Activated CD4-positive, CD25-positive, alpha-beta regulatory T cell (primary cell): ENCODE measurements around the gene SHC3.

Experiments used
- DNase-seq, 4 experiments: peaks; one replicate each; lab custom pipeline; 2025; lab: John Stamatoyannopoulos, UW

The SHC3 gene

GRCh38 chr9:89106224-89106851, 72.3 kb downstream of the SHC3 start:
- DNase-seq, result no peak

GRCh38 chr9:89104821-89105220, 73.8 kb downstream of the SHC3 start:
- DNase-seq, result no peak

- no peak for DNase-seq
Observed at GRCh38 chr9:89097219-89097618, 81.4 kb downstream of the SHC3 start.

GRCh38 chr9:89096807-89097206, 81.8 kb downstream of the SHC3 start:
- DNase-seq, result no peak

GRCh38 chr9:89095761-89096528, 82.7 kb downstream of the SHC3 start:
- no peak for DNase-seq

- DNase-seq, result no peak
Observed at GRCh38 chr9:89093201-89093975, 85.2 kb downstream of the SHC3 start.

GRCh38 chr9:89089176-89089575, 89.4 kb downstream of the SHC3 start:
- no peak for DNase-seq

GRCh38 chr9:89083626-89084025, 95.0 kb downstream of the SHC3 start:
- DNase-seq, result no peak

- no peak for DNase-seq
Observed at GRCh38 chr9:89080193-89080592, 98.4 kb downstream of the SHC3 start.

- DNase-seq, result no peak
Observed at GRCh38 chr9:89079391-89079790, 99.2 kb downstream of the SHC3 start.

- DNase-seq, result no peak
Observed at GRCh38 chr9:89078860-89079259, 99.8 kb downstream of the SHC3 start.

GRCh38 chr9:89078421-89078820, 100.2 kb downstream of the SHC3 start:
- DNase-seq, result no peak

GRCh38 chr9:89077519-89077918, 101.1 kb downstream of the SHC3 start:
- no peak for DNase-seq

GRCh38 chr9:89073397-89073796, 105.2 kb downstream of the SHC3 start:
- DNase-seq, result no peak

GRCh38 chr9:89071591-89071990, 107.0 kb downstream of the SHC3 start:
- no peak for DNase-seq

- no peak for DNase-seq
Observed at GRCh38 chr9:89066835-89067234, 111.8 kb downstream of the SHC3 start.

GRCh38 chr9:89065921-89066320, 112.7 kb downstream of the SHC3 start:
- DNase-seq, result no peak

- no peak for DNase-seq
Observed at GRCh38 chr9:89060790-89061189, 117.8 kb downstream of the SHC3 start.

- no peak for DNase-seq
Observed at GRCh38 chr9:89059925-89060506, 118.6 kb downstream of the SHC3 start.

- DNase-seq, result no peak
Observed at GRCh38 chr9:89058906-89059305, 119.7 kb downstream of the SHC3 start.

GRCh38 chr9:89054865-89055495, 123.6 kb downstream of the SHC3 start:
- DNase-seq, result no peak

- no peak for DNase-seq
Observed at GRCh38 chr9:89053301-89053700, 125.3 kb downstream of the SHC3 start.
